CD4-positive, CD25-positive, alpha-beta regulatory T cell (primary cell): ENCODE measurements around the gene USP44. TPM values are rescaled to one million over a fixed set of nuclear protein-coding genes. Genes with fewer than 3 reads are reported as not detected.

ENCODE experiments used
- ATAC-seq, 2 donors: fragments of 150-1000 bp; cut with Tn5 transposase; one replicate each; pipeline ENCODE4 v1.10.0; 2021; ENCODE audit warnings: low read depth in 2 of 2, moderate number of reproducible peaks in 2 of 2, moderate library complexity in 1 of 2
- DNase-seq, 3 donors: peaks; one replicate each; pipeline versions ENCODE4 v3.0.0 to v3.0.0-alpha.2; 2012 to 2022; ENCODE audit warnings: mixed read lengths in 1 of 3
- H3K27ac ChIP-seq: one replicate; pipeline ENCODE4 v1.7.0; 2013; ENCODE audit warnings: mild to moderate bottlenecking, low read length; ENCODE audit not compliant: insufficient read depth, poor library complexity, severe bottlenecking
- H3K27me3 ChIP-seq: one replicate; pipeline ENCODE4 v1.7.0; 2013; ENCODE audit warnings: low read length; ENCODE audit not compliant: control insufficient read depth, insufficient read depth
- H3K36me3 ChIP-seq: one replicate; pipeline ENCODE4 v1.7.0; 2013; ENCODE audit warnings: mild to moderate bottlenecking, low read length, moderate library complexity; ENCODE audit not compliant: control insufficient read depth, insufficient read depth
- H3K4me1 ChIP-seq: 2 replicates; pipeline ENCODE4 v1.7.0; 2013; ENCODE audit warnings: mild to moderate bottlenecking, low read length; ENCODE audit not compliant: insufficient read depth, control insufficient read depth, poor library complexity, severe bottlenecking
- H3K4me3 ChIP-seq: one replicate; pipeline ENCODE4 v1.7.0; 2013; ENCODE audit warnings: low read depth, mild to moderate bottlenecking, low read length, moderate library complexity
- H3K9me3 ChIP-seq, 2 experiments: 1 replicate in 1 of 2; 2 replicates in 1 of 2; pipeline ENCODE4 v1.7.0; 2013; ENCODE audit warnings: low read length in 2 of 2, mild to moderate bottlenecking in 1 of 2, moderate library complexity in 1 of 2; ENCODE audit not compliant: control insufficient read depth in 2 of 2
- H3K27ac Mint-ChIP-seq, 3 donors: one replicate each; pipeline ENCODE4 v1.8.0; 2020 to 2022; ENCODE audit warnings: mild to moderate bottlenecking in 3 of 3, mixed read lengths in 3 of 3, moderate library complexity in 2 of 3
- H3K27me3 Mint-ChIP-seq: one replicate; pipeline ENCODE4 v1.8.0; 2022; ENCODE audit warnings: mild to moderate bottlenecking, mixed read lengths
- H3K36me3 Mint-ChIP-seq: one replicate; pipeline ENCODE4 v1.8.0; 2020; ENCODE audit warnings: mixed read lengths
- H3K4me1 Mint-ChIP-seq, 4 donors: one replicate each; pipeline ENCODE4 v1.8.0; 2020 to 2022; ENCODE audit warnings: mixed read lengths in 4 of 4, mild to moderate bottlenecking in 1 of 4
- H3K4me3 Mint-ChIP-seq, 4 donors: one replicate each; pipeline ENCODE4 v1.8.0; 2020 to 2022; ENCODE audit warnings: mild to moderate bottlenecking in 4 of 4, mixed read lengths in 4 of 4, moderate library complexity in 3 of 4
- H3K9me3 Mint-ChIP-seq, 7 donors: one replicate each; pipeline ENCODE4 v1.8.0; 2020 to 2022; ENCODE audit warnings: mixed read lengths in 7 of 7, mild to moderate bottlenecking in 3 of 7, moderate library complexity in 2 of 7
- polyA plus RNA-seq, 4 donors: library from polyadenylated mRNA; unstranded; fragments of 300-500 nt; fragmentation: Illumina TruSeq; gene quantifications; one replicate each; pipeline ENCODE4 v1.2.3, GENCODE V29; 2021
- total RNA-seq: library from RNA; stranded (reverse); gene quantifications from one replicate; pipeline ENCODE4 v1.2.3, GENCODE V29; 2022

The USP44 gene
- total and polyA plus RNA-seq, 5 donors from 2014 or later, result 0.86 to 2.9 (median 1.7) TPM

DNA sequence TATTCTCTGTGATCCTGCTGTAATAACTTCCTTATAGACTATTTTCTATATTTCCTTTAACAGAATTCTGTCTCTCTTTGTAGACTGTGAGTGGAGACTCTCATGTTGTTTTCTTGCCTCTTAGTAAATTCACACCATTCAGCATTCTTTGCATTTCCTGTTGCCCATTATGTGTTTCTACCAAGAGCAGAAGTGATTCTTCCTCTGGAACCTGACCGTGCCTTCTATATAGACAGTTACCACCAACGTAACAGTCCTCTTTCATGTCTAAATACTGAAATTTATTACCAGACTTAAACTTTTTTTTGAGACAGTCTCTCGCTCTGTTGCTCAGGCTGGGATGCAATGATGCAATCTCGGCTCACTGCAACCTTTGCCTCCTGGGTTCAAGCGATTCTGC, 46.2 kb downstream of the USP44 start:
- peak overlapping the region in 2 of 3 donors; percentile 59 to 84 for H3K27ac Mint-ChIP-seq
- no peak overlapping the region for H3K4me3 Mint-ChIP-seq
- peaks cover 0 to 3% (median 0%) of the 10 kb centered on the region in 7 donors for H3K9me3 Mint-ChIP-seq
- no peaks in the 10 kb centered on the region for H3K27me3 ChIP-seq
- H3K9me3 ChIP-seq, result no peaks in the 10 kb centered on the region
- no peak overlapping the region for H3K27ac ChIP-seq
- no peak overlapping the region for H3K4me3 ChIP-seq
- ATAC-seq (no peak), DNase-seq (no peak)
- H3K36me3 ChIP-seq, result peaks cover 72% of the 10 kb centered on the region
- H3K4me1 Mint-ChIP-seq, result peaks cover 18 to 24% (median 21%) of the 10 kb centered on the region in 4 donors
- no peaks in the 10 kb centered on the region for H3K4me1 ChIP-seq
- peaks cover 56% of the 10 kb centered on the region for H3K36me3 Mint-ChIP-seq
- no peaks in the 10 kb centered on the region for H3K27me3 Mint-ChIP-seq

DNA sequence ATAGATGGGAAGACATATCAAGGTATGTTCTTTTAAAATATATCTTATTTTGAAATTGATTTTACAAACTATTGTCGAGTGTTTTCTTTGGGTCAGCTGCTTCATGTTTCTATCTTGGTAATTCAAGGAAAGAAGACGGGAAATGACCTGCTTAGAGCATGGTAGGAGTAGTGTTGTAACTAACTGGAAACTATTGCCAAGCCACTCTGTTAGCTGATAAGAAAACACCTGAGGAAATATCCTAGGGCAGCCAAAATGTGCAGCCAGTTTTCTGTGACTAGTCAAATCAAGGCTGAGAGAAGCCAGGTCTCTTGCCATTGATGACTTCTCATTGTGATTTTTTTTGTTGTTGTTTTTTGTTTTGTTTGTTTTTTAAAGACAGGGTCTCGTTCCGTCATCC, 47.1 kb downstream of the USP44 start:
- no peaks in the 10 kb centered on the region for H3K9me3 ChIP-seq
- Mint-ChIP-seq H3K27ac (no peak overlapping the region), H3K4me3 (no peak overlapping the region), H3K36me3 (peaks cover 60% of the 10 kb centered on the region), H3K4me1 (peaks cover 21 to 32% (median 27%) of the 10 kb centered on the region in 4 donors), H3K27me3 (no peaks in the 10 kb centered on the region), H3K9me3 (peaks cover 0 to 3% (median 0%) of the 10 kb centered on the region in 7 donors)
- H3K4me1 ChIP-seq, result no peaks in the 10 kb centered on the region
- ATAC-seq, result no peak
- peaks cover 76% of the 10 kb centered on the region for H3K36me3 ChIP-seq
- H3K27me3 ChIP-seq, result no peaks in the 10 kb centered on the region
- DNase-seq, result no peak
- no peak overlapping the region for H3K4me3 ChIP-seq
- no peak overlapping the region for H3K27ac ChIP-seq

DNA sequence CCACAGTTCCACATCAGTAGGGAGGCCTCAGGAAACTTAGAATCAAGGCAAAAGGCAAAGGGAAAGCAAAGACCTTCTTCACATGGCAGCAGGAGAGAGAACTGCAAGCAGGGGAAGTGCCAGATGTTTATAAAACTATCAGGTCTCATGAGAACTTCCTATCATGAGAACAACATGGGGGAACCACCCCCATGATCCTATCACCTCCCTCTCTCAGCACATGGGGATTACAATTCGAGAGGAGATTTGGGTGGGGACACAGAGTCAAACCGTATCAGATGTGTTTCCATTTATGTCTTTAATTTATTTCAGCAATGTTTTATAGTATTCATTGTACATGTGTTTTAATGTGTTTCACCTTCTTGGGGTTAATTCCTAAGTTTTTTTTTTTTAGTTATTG, 51.5 kb downstream of the USP44 start:
- Mint-ChIP-seq H3K27me3 (no peaks in the 10 kb centered on the region), H3K4me3 (no peak overlapping the region), H3K4me1 (peaks cover 19 to 31% (median 26%) of the 10 kb centered on the region in 4 donors), H3K27ac (peak overlapping the region; percentile 42 to 80 (median 54)), H3K36me3 (peaks cover 72% of the 10 kb centered on the region), H3K9me3 (peaks cover 0 to 3% (median 0%) of the 10 kb centered on the region in 7 donors)
- Histone ChIP-seq H3K36me3 (peaks cover 75% of the 10 kb centered on the region), H3K27ac (no peak overlapping the region), H3K9me3 (no peaks in the 10 kb centered on the region), H3K4me1 (no peaks in the 10 kb centered on the region), H3K4me3 (no peak overlapping the region), H3K27me3 (no peaks in the 10 kb centered on the region)
- DNase-seq, result no peak
- ATAC-seq, result no peak

DNA sequence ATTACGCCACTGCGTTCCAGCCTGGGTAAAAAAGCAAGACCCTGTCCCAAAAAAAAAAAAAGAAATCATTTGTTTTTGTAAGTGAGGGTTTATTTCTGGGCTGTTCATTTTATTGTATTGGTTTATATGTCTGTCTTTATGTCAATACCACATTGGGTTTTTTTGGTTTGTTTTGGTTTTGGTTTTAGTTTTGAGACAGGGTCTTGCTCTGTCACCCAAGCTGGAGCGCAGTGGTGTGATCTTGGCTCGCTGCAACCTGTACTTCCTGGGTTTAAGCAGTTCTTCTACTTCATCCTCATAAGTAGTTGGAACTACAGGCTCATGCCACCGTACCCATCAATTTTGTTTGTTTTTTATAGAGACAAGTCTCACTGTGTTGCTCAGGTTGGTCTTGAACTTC, 52.3 kb downstream of the USP44 start:
- Histone ChIP-seq H3K4me3 (no peak overlapping the region), H3K36me3 (peaks cover 73% of the 10 kb centered on the region), H3K9me3 (no peaks in the 10 kb centered on the region), H3K27ac (no peak overlapping the region), H3K27me3 (no peaks in the 10 kb centered on the region), H3K4me1 (no peaks in the 10 kb centered on the region)
- Mint-ChIP-seq H3K4me3 (no peak overlapping the region), H3K27ac (peak overlapping the region in 1 of 3 donors; percentile 80), H3K4me1 (peaks cover 19 to 31% (median 26%) of the 10 kb centered on the region in 4 donors), H3K9me3 (peaks cover 0 to 3% (median 0%) of the 10 kb centered on the region in 7 donors), H3K36me3 (peaks cover 72% of the 10 kb centered on the region), H3K27me3 (no peaks in the 10 kb centered on the region)
- ATAC-seq (no peak), DNase-seq (no peak)

DNA sequence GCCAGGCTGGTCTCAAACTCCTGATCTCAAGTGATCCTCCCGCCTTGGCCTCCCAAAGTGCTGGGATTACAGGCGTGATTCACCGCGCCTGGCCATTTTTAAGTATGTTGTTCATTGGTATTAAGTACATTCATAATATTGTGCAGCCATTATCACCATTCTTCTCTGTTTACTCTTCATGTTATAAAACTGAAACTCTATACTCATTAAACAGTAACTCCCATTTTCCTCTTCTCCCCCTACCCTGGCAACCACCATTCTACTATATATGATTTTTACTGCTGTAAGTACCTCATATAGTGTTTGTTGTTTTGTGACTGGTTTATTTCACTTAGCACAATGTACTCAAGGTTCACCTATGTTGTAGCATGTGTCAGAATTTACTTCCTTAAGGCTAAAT, 54.2 kb downstream of the USP44 start:
- H3K36me3 ChIP-seq, result peaks cover 67% of the 10 kb centered on the region
- H3K27me3 ChIP-seq, result no peaks in the 10 kb centered on the region
- no peak overlapping the region for H3K27ac ChIP-seq
- no peaks in the 10 kb centered on the region for H3K9me3 ChIP-seq
- peaks cover 7 to 18% (median 17%) of the 10 kb centered on the region in 4 donors for H3K4me1 Mint-ChIP-seq
- peak overlapping the region in 2 of 3 donors; percentile 33 to 64 for H3K27ac Mint-ChIP-seq
- H3K4me3 Mint-ChIP-seq, result no peak overlapping the region
- no peaks in the 10 kb centered on the region for H3K9me3 Mint-ChIP-seq
- peaks cover 55% of the 10 kb centered on the region for H3K36me3 Mint-ChIP-seq
- H3K4me3 ChIP-seq, result no peak overlapping the region
- ATAC-seq (no peak), DNase-seq (no peak)
- H3K4me1 ChIP-seq, result no peaks in the 10 kb centered on the region
- H3K27me3 Mint-ChIP-seq, result no peaks in the 10 kb centered on the region

DNA sequence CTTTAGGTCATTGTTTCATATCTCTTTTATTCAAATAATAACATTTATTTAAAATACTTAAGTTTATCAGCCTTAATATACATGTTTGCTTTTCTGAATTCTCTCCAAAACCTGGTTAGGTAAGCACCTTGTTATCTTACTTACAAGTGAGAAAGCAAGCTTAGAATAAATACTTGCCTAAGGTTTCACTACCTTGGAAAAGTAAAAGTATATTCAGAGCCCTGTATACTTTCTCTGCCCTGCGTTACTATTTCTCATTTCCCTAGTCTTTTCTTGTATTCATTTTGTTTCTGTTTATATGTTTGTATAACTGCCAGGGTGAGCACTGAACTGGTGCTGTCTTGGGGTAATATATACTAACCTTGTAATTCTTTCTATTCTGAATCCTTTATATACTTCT, 55.8 kb downstream of the USP44 start:
- H3K9me3 ChIP-seq, result no peaks in the 10 kb centered on the region
- DNase-seq, result no peak
- H3K27me3 Mint-ChIP-seq, result no peaks in the 10 kb centered on the region
- H3K9me3 Mint-ChIP-seq, result no peaks in the 10 kb centered on the region
- H3K27me3 ChIP-seq, result no peaks in the 10 kb centered on the region
- H3K36me3 Mint-ChIP-seq, result peaks cover 59% of the 10 kb centered on the region
- ATAC-seq, result no peak
- H3K27ac ChIP-seq, result no peak overlapping the region
- peak overlapping the region in 1 of 3 donors; percentile 87 for H3K27ac Mint-ChIP-seq
- no peak overlapping the region for H3K4me3 ChIP-seq
- peaks cover 17 to 21% (median 17%) of the 10 kb centered on the region in 4 donors for H3K4me1 Mint-ChIP-seq
- peaks cover 69% of the 10 kb centered on the region for H3K36me3 ChIP-seq
- no peak overlapping the region for H3K4me3 Mint-ChIP-seq
- no peaks in the 10 kb centered on the region for H3K4me1 ChIP-seq

DNA sequence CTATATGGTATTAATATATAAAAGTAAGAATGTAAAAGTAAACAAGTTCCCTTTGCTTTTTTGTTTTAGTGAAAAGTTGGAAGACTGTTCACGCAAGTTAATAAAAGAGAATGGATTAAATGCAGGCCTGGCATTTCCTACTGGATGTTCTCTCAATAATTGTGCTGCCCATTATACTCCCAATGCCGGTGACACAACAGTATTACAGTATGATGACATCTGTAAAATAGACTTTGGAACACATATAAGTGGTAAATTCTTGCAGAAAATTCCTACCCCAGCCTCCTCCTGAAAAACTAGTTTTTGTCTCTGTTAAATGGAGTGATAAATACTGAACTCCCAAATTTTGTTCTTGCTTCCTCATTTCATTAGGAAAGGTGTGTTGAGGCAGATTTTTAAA, 56.4 kb downstream of the USP44 start:
- Histone ChIP-seq H3K4me3 (no peak overlapping the region), H3K27ac (peak overlapping the region; percentile 15), H3K36me3 (peaks cover 66% of the 10 kb centered on the region), H3K4me1 (no peaks in the 10 kb centered on the region), H3K27me3 (no peaks in the 10 kb centered on the region), H3K9me3 (no peaks in the 10 kb centered on the region)
- DNase-seq, result no peak
- H3K27me3 Mint-ChIP-seq, result no peaks in the 10 kb centered on the region
- no peak overlapping the region for H3K4me3 Mint-ChIP-seq
- no peak for ATAC-seq
- H3K27ac Mint-ChIP-seq, result no peak overlapping the region
- peaks cover 54% of the 10 kb centered on the region for H3K36me3 Mint-ChIP-seq
- no peaks in the 10 kb centered on the region for H3K9me3 Mint-ChIP-seq
- H3K4me1 Mint-ChIP-seq, result peaks cover 13 to 21% (median 15%) of the 10 kb centered on the region in 4 donors

DNA sequence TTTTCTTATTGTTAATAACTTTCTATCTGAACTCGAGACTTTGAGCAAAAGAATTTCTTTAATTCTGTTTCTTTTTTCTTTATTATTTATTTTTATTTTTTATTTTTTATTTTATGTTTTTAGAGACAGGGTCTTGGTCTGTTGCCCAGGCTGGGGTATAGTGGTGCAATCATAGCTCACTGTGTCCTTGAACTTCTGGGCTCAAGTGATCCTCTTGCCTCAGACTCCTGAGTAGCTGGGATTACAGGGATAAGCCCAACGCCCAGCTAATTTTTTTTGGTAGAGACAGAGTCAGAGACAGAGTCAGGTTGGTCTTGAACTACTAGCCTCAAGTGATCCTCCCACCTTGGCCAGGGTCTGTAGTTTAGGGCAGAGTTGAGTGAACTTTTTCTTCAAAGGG, 58.8 kb downstream of the USP44 start:
- H3K27ac ChIP-seq, result no peak overlapping the region
- no peak overlapping the region for H3K4me3 ChIP-seq
- Mint-ChIP-seq H3K36me3 (peaks cover 41% of the 10 kb centered on the region), H3K4me3 (no peak overlapping the region), H3K4me1 (peaks cover 4 to 21% (median 11%) of the 10 kb centered on the region in 4 donors), H3K27ac (peak overlapping the region in 1 of 3 donors; percentile 49), H3K27me3 (no peaks in the 10 kb centered on the region), H3K9me3 (no peaks in the 10 kb centered on the region)
- H3K9me3 ChIP-seq, result no peaks in the 10 kb centered on the region
- no peaks in the 10 kb centered on the region for H3K27me3 ChIP-seq
- ATAC-seq (no peak), DNase-seq (no peak)
- peaks cover 59% of the 10 kb centered on the region for H3K36me3 ChIP-seq
- no peaks in the 10 kb centered on the region for H3K4me1 ChIP-seq
